HG03175 (cell line): ENCODE data around the gene CACNA1S.

Experiments
- ATAC-seq: cut with Tn5 transposase; IDR thresholded peaks from one replicate; pipeline ENCODE4 v1.9.1; 2021; ENCODE audit warnings: mild to moderate bottlenecking, moderate library complexity; ENCODE audit not compliant: unreplicated experiment

The CACNA1S gene

GRCh38 chr1:200991097-200991614 is 121.1 kb downstream of the CACNA1S start:
- no peak for ATAC-seq

DNA sequence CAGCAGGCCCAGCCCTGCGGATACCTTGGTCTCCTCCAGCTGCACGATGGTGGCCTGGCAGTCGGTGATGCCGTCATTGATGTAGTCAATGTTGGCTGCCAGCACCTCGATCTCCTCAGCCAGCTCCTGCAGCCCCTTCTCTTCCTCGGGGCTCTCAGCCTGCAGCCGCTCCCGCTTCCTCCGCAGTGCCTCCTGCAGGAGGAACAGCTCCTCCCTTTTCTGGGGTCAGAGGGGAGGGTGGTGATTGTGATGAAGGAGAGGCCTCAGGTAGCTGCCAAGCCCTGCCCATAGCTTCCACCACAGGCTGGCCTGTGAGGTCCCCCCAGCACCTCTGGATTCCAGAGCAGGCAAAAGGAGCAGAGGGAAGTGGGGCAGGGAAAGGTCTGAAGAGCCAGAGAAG is 122.1 kb downstream of the CACNA1S start:
- ATAC-seq = no peak
